Measurements from ENCODE around the gene LRCOL1. TPM values are rescaled to one million over a fixed set of nuclear protein-coding genes. Genes with fewer than 3 reads are reported as not detected.
A peak's percentile ranks its signal among the peaks of the same experiment; 100 is the strongest.

The LRCOL1 gene
- total and polyA plus RNA-seq, 8 donors: 0.63 to 2.2 (median 1.4) TPM

- intact Hi-C loops (cut with DNase I): no loop called here
- H3K27me3 ChIP-seq: peaks cover 29 to 68% of the 10 kb centered on the region in 2 donors
These were observed 8.6 kb upstream of the LRCOL1 start for GRCh38 chr12:132619071-132619385.

GRCh38 chr12:132618683-132619043 is 8.3 kb upstream of the LRCOL1 start, which contains the start of gene P2RX2:
Gene P2RX2 (plus strand): TSS chr12:132618776. CDS start chr12:132618817, 41 bp downstream.
- H3K4me3 ChIP-seq: no peak within 1 kb of the TSS
- DNase-seq (peak in 1 of 4 donors; percentile 43), ATAC-seq (no peak)
- peaks cover 2 to 9% of the 10 kb centered on the region in 2 donors for H3K4me1 ChIP-seq
- H3K9me3 ChIP-seq: peaks cover 0 to 11% of the 10 kb centered on the region in 2 donors
- peaks cover 29 to 68% of the 10 kb centered on the region in 2 donors for H3K27me3 ChIP-seq
- intact Hi-C loops (cut with DNase I): no loop called here
- peaks cover 0 to 2% of the 10 kb centered on the region in 2 donors for H3K36me3 ChIP-seq
- TF ChIP-seq CTCF (IDR thresholded peaks at IDR 0.05): no peak
- H3K27ac ChIP-seq: no peak within 1 kb of the TSS

More at GRCh38 chr12:132619071-132619385, 8.6 kb upstream of the LRCOL1 start:
- no peak for TF ChIP-seq CTCF (IDR thresholded peaks at IDR 0.05)
- ATAC-seq: no peak
- Histone ChIP-seq H3K4me1 (peaks cover 2 to 9% of the 10 kb centered on the region in 2 donors), H3K9me3 (peaks cover 0 to 11% of the 10 kb centered on the region in 2 donors), H3K27ac (no peak overlapping the region), H3K36me3 (peaks cover 0 to 6% of the 10 kb centered on the region in 2 donors), H3K4me3 (no peak overlapping the region)
- peak in 1 of 4 donors; percentile 72 for DNase-seq

GRCh38 chr12:132617822-132618682 is 7.7 kb upstream of the LRCOL1 start:
- Histone ChIP-seq H3K9me3 (peaks cover 0 to 11% of the 10 kb centered on the region in 2 donors), H3K4me1 (peaks cover 2 to 9% of the 10 kb centered on the region in 2 donors), H3K4me3 (no peak overlapping the region), H3K27ac (no peak overlapping the region), H3K36me3 (no peaks in the 10 kb centered on the region), H3K27me3 (peaks cover 29 to 68% of the 10 kb centered on the region in 2 donors)
- ATAC-seq: no peak
- TF ChIP-seq CTCF (IDR thresholded peaks at IDR 0.05): no peak
- intact Hi-C loops (cut with DNase I): no loop called here
- DNase-seq: peak in 2 of 4 donors; percentile 67 to 75

GRCh38 chr12:132617135-132617701 is 6.8 kb upstream of the LRCOL1 start:
- Histone ChIP-seq H3K4me1 (peaks cover 2 to 6% of the 10 kb centered on the region in 2 donors), H3K27me3 (peaks cover 29 to 68% of the 10 kb centered on the region in 2 donors), H3K4me3 (no peak overlapping the region), H3K27ac (no peak overlapping the region), H3K36me3 (no peaks in the 10 kb centered on the region), H3K9me3 (peaks cover 0 to 11% of the 10 kb centered on the region in 2 donors)
- no peak for TF ChIP-seq CTCF (IDR thresholded peaks at IDR 0.05)
- intact Hi-C loops (cut with DNase I): no loop called here
- ATAC-seq (no peak), DNase-seq (no peak)

- peaks cover 0 to 19% of the 10 kb centered on the region in 2 donors for H3K9me3 ChIP-seq
- H3K36me3 ChIP-seq: no peaks in the 10 kb centered on the region
- H3K27me3 ChIP-seq: peaks cover 29 to 64% of the 10 kb centered on the region in 2 donors
- intact Hi-C loops (cut with DNase I): no loop called here
- H3K4me3 ChIP-seq: no peak overlapping the region
- DNase-seq (peak in 1 of 4 donors; percentile 34), ATAC-seq (no peak)
- no peak for TF ChIP-seq CTCF (IDR thresholded peaks at IDR 0.05)
- no peak overlapping the region for H3K27ac ChIP-seq
- peaks cover 2 to 5% of the 10 kb centered on the region in 2 donors for H3K4me1 ChIP-seq
These were observed 5.2 kb upstream of the LRCOL1 start for GRCh38 chr12:132615579-132616038.

Measured in left lung (tissue), 10 donors.